ENCODE measurements around the gene SMYD3.

Gene SMYD3

GRCh38 chr1:246476771-246477170 lies 30.3 kb downstream of the SMYD3 start:
- Histone ChIP-seq H3K27ac (ENCODE audit: low read depth, low read length) (no peak overlapping the region), H3K9me2 (replicated peaks; ENCODE audit: insufficient read depth, low read length) (no peaks in the 10 kb centered on the region), H3K79me2 (ENCODE audit: insufficient read depth, low read length) (peaks cover 26% of the 10 kb centered on the region), H3K4me2 (ENCODE audit: low read depth, low read length, poor library complexity, severe bottlenecking) (no peak overlapping the region), H3K36me3 (ENCODE audit: low read length) (no peaks in the 10 kb centered on the region), H2AFZ (ENCODE audit: low read depth, low read length, severe bottlenecking) (no peak overlapping the region), H3K27me3 (ENCODE audit: low read length) (no peaks in the 10 kb centered on the region), H3K9ac (ENCODE audit: low read length) (no peak overlapping the region), H3K4me3 (ENCODE audit: insufficient read depth, low read length, poor library complexity, severe bottlenecking) (no peak overlapping the region), H3F3A (ENCODE audit: insufficient read depth) (no peaks in the 10 kb centered on the region), H3K9me3 (ENCODE audit: insufficient read depth, low read length) (no peaks in the 10 kb centered on the region), H4K20me1 (ENCODE audit: low read depth, low read length) (peaks cover 6% of the 10 kb centered on the region)
- TF ChIP-seq, protein P1, sequence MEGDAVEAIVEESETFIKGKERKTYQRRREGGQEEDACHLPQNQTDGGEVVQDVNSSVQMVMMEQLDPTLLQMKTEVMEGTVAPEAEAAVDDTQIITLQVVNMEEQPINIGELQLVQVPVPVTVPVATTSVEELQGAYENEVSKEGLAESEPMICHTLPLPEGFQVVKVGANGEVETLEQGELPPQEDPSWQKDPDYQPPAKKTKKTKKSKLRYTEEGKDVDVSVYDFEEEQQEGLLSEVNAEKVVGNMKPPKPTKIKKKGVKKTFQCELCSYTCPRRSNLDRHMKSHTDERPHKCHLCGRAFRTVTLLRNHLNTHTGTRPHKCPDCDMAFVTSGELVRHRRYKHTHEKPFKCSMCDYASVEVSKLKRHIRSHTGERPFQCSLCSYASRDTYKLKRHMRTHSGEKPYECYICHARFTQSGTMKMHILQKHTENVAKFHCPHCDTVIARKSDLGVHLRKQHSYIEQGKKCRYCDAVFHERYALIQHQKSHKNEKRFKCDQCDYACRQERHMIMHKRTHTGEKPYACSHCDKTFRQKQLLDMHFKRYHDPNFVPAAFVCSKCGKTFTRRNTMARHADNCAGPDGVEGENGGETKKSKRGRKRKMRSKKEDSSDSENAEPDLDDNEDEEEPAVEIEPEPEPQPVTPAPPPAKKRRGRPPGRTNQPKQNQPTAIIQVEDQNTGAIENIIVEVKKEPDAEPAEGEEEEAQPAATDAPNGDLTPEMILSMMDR (IDR thresholded peaks at IDR 0.05; ENCODE audit: insufficient read depth, low read length, poor library complexity, severe bottlenecking): no peak

- no peak overlapping the region for H3K4me2 ChIP-seq (ENCODE audit: low read depth, low read length, poor library complexity, severe bottlenecking)
- H3K79me2 ChIP-seq (ENCODE audit: insufficient read depth, low read length): peaks cover 18% of the 10 kb centered on the region; the same call in 1 of the 2 replicates
- H3K27me3 ChIP-seq (ENCODE audit: low read length): no peaks in the 10 kb centered on the region
- H3K4me3 ChIP-seq (ENCODE audit: insufficient read depth, low read length, poor library complexity, severe bottlenecking): no peak overlapping the region
- no peak overlapping the region for H2AFZ ChIP-seq (ENCODE audit: low read depth, low read length, severe bottlenecking)
- H3K9me2 ChIP-seq (replicated peaks; ENCODE audit: insufficient read depth, low read length): no peaks in the 10 kb centered on the region
- no peak overlapping the region for H3K27ac ChIP-seq (ENCODE audit: low read depth, low read length)
- TF ChIP-seq, protein P1 (IDR thresholded peaks at IDR 0.05; ENCODE audit: insufficient read depth, low read length, poor library complexity, severe bottlenecking): no peak
- no peak for TF ChIP-seq EZH2phosphoT487 (conservative IDR thresholded peaks at IDR 0.05; ENCODE audit: low read length)
- H3K36me3 ChIP-seq (ENCODE audit: low read length): no peaks in the 10 kb centered on the region
- no peaks in the 10 kb centered on the region for H3F3A ChIP-seq (ENCODE audit: insufficient read depth)
- no peaks in the 10 kb centered on the region for H3K9me3 ChIP-seq (ENCODE audit: insufficient read depth, low read length)
- no peaks in the 10 kb centered on the region; the same call in 1 of the 2 replicates for H4K20me1 ChIP-seq (ENCODE audit: low read depth, low read length)
- no peak overlapping the region for H3K9ac ChIP-seq (ENCODE audit: low read length)
These were observed 35.4 kb downstream of the SMYD3 start for GRCh38 chr1:246471688-246472087.

- Histone ChIP-seq H3K4me2 (ENCODE audit: low read depth, low read length, poor library complexity, severe bottlenecking) (no peak overlapping the region), H3K36me3 (ENCODE audit: low read length) (no peaks in the 10 kb centered on the region), H3K9ac (ENCODE audit: low read length) (no peak overlapping the region), H3F3A (ENCODE audit: insufficient read depth) (no peaks in the 10 kb centered on the region), H3K4me3 (ENCODE audit: insufficient read depth, low read length, poor library complexity, severe bottlenecking) (no peak overlapping the region), H3K27ac (ENCODE audit: low read depth, low read length) (no peak overlapping the region), H3K9me3 (ENCODE audit: insufficient read depth, low read length) (no peaks in the 10 kb centered on the region), H4K20me1 (ENCODE audit: low read depth, low read length) (no peaks in the 10 kb centered on the region), H3K9me2 (replicated peaks; ENCODE audit: insufficient read depth, low read length) (no peaks in the 10 kb centered on the region), H3K27me3 (ENCODE audit: low read length) (no peaks in the 10 kb centered on the region), H3K79me2 (ENCODE audit: insufficient read depth, low read length) (peaks cover 11% of the 10 kb centered on the region; the same call in 1 of the 2 replicates), H2AFZ (ENCODE audit: low read depth, low read length, severe bottlenecking) (no peak overlapping the region)
- TF ChIP-seq, protein P1 (IDR thresholded peaks at IDR 0.05; ENCODE audit: insufficient read depth, low read length, poor library complexity, severe bottlenecking): no peak
- TF ChIP-seq EZH2phosphoT487 (conservative IDR thresholded peaks at IDR 0.05; ENCODE audit: low read length): no peak
These were observed 36.5 kb downstream of the SMYD3 start for GRCh38 chr1:246470585-246470984.
